GM12874 (cell line): ENCODE measurements around the gene SLC7A1.

Experiments used
- CTCF ChIP-seq: IDR thresholded peaks from 2 replicates; pipeline ENCODE4 v1.5.1; 2011; ENCODE audit warnings: low read depth, mild to moderate bottlenecking, control low read depth, low read length, moderate library complexity; ENCODE audit not compliant: insufficient read depth

Gene SLC7A1

GRCh38 chr13:29522044-29522685, 73.3 kb downstream of the SLC7A1 start:
- TF ChIP-seq CTCF, result no peak

- TF ChIP-seq CTCF, result no peak
Measured at GRCh38 chr13:29521336-29521735, 74.2 kb downstream of the SLC7A1 start.

- TF ChIP-seq CTCF, result no peak
Measured at GRCh38 chr13:29520671-29521070, 74.8 kb downstream of the SLC7A1 start.

GRCh38 chr13:29519921-29520320, 75.6 kb downstream of the SLC7A1 start:
- TF ChIP-seq CTCF, result no peak

GRCh38 chr13:29516880-29517279, 78.6 kb downstream of the SLC7A1 start:
- TF ChIP-seq CTCF, result no peak

- TF ChIP-seq CTCF, result no peak
Measured at GRCh38 chr13:29516012-29516411, 79.5 kb downstream of the SLC7A1 start.

- no peak for TF ChIP-seq CTCF
Measured at GRCh38 chr13:29515372-29515771, 80.1 kb downstream of the SLC7A1 start.
